Activated CD4-positive, alpha-beta T cell treated with anti-CD3 and anti-CD28 coated beads, Interleukin-2, amount 10 ng/mL, durations not matched to agents 7 days and 5 days (primary cell): ENCODE results near the gene HIC1. TPM values are rescaled to one million over a fixed set of nuclear protein-coding genes. Genes with fewer than 3 reads are reported as not detected.

Experiments used
- CTCF ChIA-PET: fragments of 350-600 bp; sonication (Branson Sonifier 250); formaldehyde crosslinking; loops from one replicate; lab custom pipeline; 2021; ENCODE audit warnings: antibody characterized with exemption; lab: Charles Lee
- POLR2A ChIA-PET: fragments of 350-600 bp; sonication (Branson Sonifier 250); formaldehyde crosslinking; loops from one replicate; lab custom pipeline; 2021; ENCODE audit warnings: antibody characterized with exemption; lab: Charles Lee
- DNase-seq: peaks from one replicate; pipeline ENCODE4 v3.0.0-alpha.2; 2020
- H3K27ac Mint-ChIP-seq: one replicate; pipeline ENCODE4 v1.8.0; 2021; ENCODE audit warnings: mild to moderate bottlenecking, moderate library complexity, mixed read lengths
- H3K27me3 Mint-ChIP-seq: one replicate; pipeline ENCODE4 v1.8.0; 2021; ENCODE audit warnings: mixed read lengths
- H3K36me3 Mint-ChIP-seq: one replicate; pipeline ENCODE4 v1.8.0; 2021; ENCODE audit warnings: low read depth, mixed read lengths
- H3K4me1 Mint-ChIP-seq: one replicate; pipeline ENCODE4 v1.8.0; 2021; ENCODE audit warnings: mixed read lengths
- H3K4me3 Mint-ChIP-seq: one replicate; pipeline ENCODE4 v1.8.0; 2021; ENCODE audit warnings: mild to moderate bottlenecking, moderate library complexity, mixed read lengths
- H3K9me3 Mint-ChIP-seq: one replicate; pipeline ENCODE4 v1.8.0; 2021; ENCODE audit warnings: mixed read lengths
- total RNA-seq, 2 experiments: library from RNA; stranded (reverse); gene quantifications; one replicate each; pipeline ENCODE4 v1.2.3, GENCODE V29; 2021

Gene HIC1
- total RNA-seq, 2 experiments from 2014 or later, result 29.0 to 31.0 TPM

- POLR2A ChIA-PET, result no interaction called here
- H3K27ac Mint-ChIP-seq, result no peak overlapping the region
- H3K27me3 Mint-ChIP-seq, result no peaks in the 10 kb centered on the region
- peaks cover 29% of the 10 kb centered on the region for H3K4me1 Mint-ChIP-seq
- H3K36me3 Mint-ChIP-seq, result peaks cover 57% of the 10 kb centered on the region
- CTCF ChIA-PET, result interaction anchor here (2.3 to 2.8 kb wide), 2 partner anchors 11 to 168 kb away, joined by 5 to 13 read pairs; no protein-coding TSS in a partner anchor
- H3K9me3 Mint-ChIP-seq, result no peaks in the 10 kb centered on the region
- DNase-seq, result no peak
- H3K4me3 Mint-ChIP-seq, result no peak overlapping the region
These were observed 22.1 kb downstream of the HIC1 start for GRCh38 chr17:2077040-2077439.

GRCh38 chr17:2081564-2081963, 26.7 kb downstream of the HIC1 start:
- no peak overlapping the region for H3K27ac Mint-ChIP-seq
- POLR2A ChIA-PET, result no interaction called here
- no peaks in the 10 kb centered on the region for H3K27me3 Mint-ChIP-seq
- no peak for DNase-seq
- peaks cover 55% of the 10 kb centered on the region for H3K36me3 Mint-ChIP-seq
- H3K4me1 Mint-ChIP-seq, result peaks cover 49% of the 10 kb centered on the region
- CTCF ChIA-PET, result interaction anchor here (0.7 to 4.4 kb wide), 10 partner anchors 8 to 172 kb away, joined by 3 to 20 read pairs (median 4); no protein-coding TSS in a partner anchor
- no peak overlapping the region for H3K4me3 Mint-ChIP-seq
- H3K9me3 Mint-ChIP-seq, result no peaks in the 10 kb centered on the region

DNA sequence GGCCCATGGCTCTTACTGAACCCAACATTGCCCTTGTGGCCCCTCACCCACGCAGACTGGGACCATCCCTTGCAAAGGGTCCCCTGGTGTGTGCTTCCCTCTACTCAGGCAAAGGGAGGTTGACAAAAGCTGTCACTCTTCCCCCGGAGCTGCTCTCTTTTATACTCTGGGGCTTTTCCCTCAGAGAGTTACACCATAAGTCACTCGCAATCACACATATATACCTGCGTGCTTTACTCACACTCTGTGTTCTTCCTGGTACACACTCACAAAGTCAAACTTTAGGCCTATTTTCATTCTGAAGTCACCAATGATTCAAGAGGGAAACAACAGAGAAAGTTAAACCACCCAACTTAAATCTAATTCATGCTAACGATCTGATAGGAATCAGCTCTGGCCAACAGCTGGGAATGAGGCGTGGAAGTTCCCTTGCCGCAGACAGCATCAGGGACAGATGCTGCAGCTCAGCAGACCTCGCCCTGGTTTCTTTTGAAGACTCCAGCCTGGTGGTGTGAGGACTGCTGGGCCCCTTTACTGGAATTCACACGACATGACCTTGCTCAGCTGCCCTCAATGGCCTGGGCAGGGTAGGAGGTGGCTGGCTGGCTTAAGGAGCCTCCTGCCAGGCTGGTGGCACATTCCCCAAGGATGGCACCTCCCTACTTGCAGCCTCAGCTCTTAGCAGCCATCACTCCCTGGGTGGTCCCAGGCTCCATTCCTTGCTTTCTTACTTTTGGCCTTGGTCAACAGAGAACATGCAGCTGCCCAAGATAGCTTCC, 27.3 kb downstream of the HIC1 start:
- peaks cover 58% of the 10 kb centered on the region for H3K36me3 Mint-ChIP-seq
- H3K27ac Mint-ChIP-seq, result no peak overlapping the region
- no peak overlapping the region for H3K4me3 Mint-ChIP-seq
- H3K9me3 Mint-ChIP-seq, result no peaks in the 10 kb centered on the region
- peaks cover 55% of the 10 kb centered on the region for H3K4me1 Mint-ChIP-seq
- CTCF ChIA-PET, result interaction anchor here (0.6 to 4.4 kb wide), 13 partner anchors 12 to 171 kb away, joined by 3 to 20 read pairs (median 4); partner anchors contain the start of gene HIC1
- H3K27me3 Mint-ChIP-seq, result no peaks in the 10 kb centered on the region
- no peak for DNase-seq
- POLR2A ChIA-PET, result no interaction called here

GRCh38 chr17:2083613-2084035, 28.7 kb downstream of the HIC1 start:
- ChIA-PET POLR2A (interaction anchor here (0.6 kb wide), 1 partner anchor 21 kb away, joined by 3 read pairs; no protein-coding TSS in a partner anchor), CTCF (interaction anchor here (0.7 to 4.4 kb wide), 7 partner anchors 13 to 198 kb away, joined by 3 to 20 read pairs (median 3); partner anchors contain the start of gene HIC1)
- no peaks in the 10 kb centered on the region for H3K27me3 Mint-ChIP-seq
- H3K36me3 Mint-ChIP-seq, result peaks cover 54% of the 10 kb centered on the region
- no peak overlapping the region for H3K27ac Mint-ChIP-seq
- no peaks in the 10 kb centered on the region for H3K9me3 Mint-ChIP-seq
- peaks cover 70% of the 10 kb centered on the region for H3K4me1 Mint-ChIP-seq
- no peak for DNase-seq
- no peak overlapping the region for H3K4me3 Mint-ChIP-seq

GRCh38 chr17:2084036-2084765, 29.3 kb downstream of the HIC1 start:
- H3K27me3 Mint-ChIP-seq, result no peaks in the 10 kb centered on the region
- POLR2A ChIA-PET, result interaction anchor here (0.6 kb wide), 1 partner anchor 22 kb away, joined by 3 read pairs; no protein-coding TSS in a partner anchor
- H3K9me3 Mint-ChIP-seq, result no peaks in the 10 kb centered on the region
- peaks cover 53% of the 10 kb centered on the region for H3K36me3 Mint-ChIP-seq
- CTCF ChIA-PET, result interaction anchor here (0.6 to 4.4 kb wide), 9 partner anchors 13 to 197 kb away, joined by 3 to 20 read pairs (median 3); partner anchors contain the start of gene HIC1
- DNase-seq, result no peak
- no peak overlapping the region for H3K4me3 Mint-ChIP-seq
- H3K4me1 Mint-ChIP-seq, result peaks cover 75% of the 10 kb centered on the region
- H3K27ac Mint-ChIP-seq, result no peak overlapping the region

- ChIA-PET POLR2A (no interaction called here), CTCF (interaction anchor here (0.6 to 4.4 kb wide), 9 partner anchors 10 to 160 kb away, joined by 3 to 20 read pairs (median 4); no protein-coding TSS in a partner anchor)
- H3K4me1 Mint-ChIP-seq, result peaks cover 83% of the 10 kb centered on the region
- DNase-seq, result no peak
- no peak overlapping the region for H3K27ac Mint-ChIP-seq
- no peaks in the 10 kb centered on the region for H3K9me3 Mint-ChIP-seq
- H3K36me3 Mint-ChIP-seq, result peaks cover 48% of the 10 kb centered on the region
- H3K27me3 Mint-ChIP-seq, result no peaks in the 10 kb centered on the region
- H3K4me3 Mint-ChIP-seq, result no peak overlapping the region
These were observed 30.1 kb downstream of the HIC1 start for GRCh38 chr17:2084766-2085647.

DNA sequence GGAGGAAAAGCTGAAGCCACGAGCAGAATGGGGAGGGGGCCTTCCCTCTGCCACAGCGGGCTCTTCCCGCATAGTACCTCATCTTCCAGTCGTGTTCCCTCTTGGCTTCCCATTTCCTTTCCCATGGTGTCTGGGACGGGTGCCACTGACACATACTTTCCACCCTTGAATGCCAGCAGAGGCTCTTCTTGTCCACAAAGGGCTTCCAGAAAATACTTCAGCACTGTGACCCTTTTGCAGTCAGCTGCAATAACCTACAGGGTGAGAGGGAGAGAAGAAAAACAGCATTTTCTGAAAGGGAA, 30.7 kb downstream of the HIC1 start:
- Mint-ChIP-seq H3K36me3 (peaks cover 48% of the 10 kb centered on the region), H3K4me1 (peaks cover 89% of the 10 kb centered on the region), H3K9me3 (no peaks in the 10 kb centered on the region), H3K4me3 (no peak overlapping the region), H3K27me3 (no peaks in the 10 kb centered on the region), H3K27ac (no peak overlapping the region)
- POLR2A ChIA-PET, result no interaction called here
- DNase-seq, result no peak
- CTCF ChIA-PET, result interaction anchor here (1.0 to 1.7 kb wide), 4 partner anchors 9 to 159 kb away, joined by 3 to 7 read pairs (median 4); no protein-coding TSS in a partner anchor

GRCh38 chr17:2086306-2086705, 31.4 kb downstream of the HIC1 start:
- POLR2A ChIA-PET, result interaction anchor here (0.5 kb wide), 1 partner anchor 958 kb away, joined by 3 read pairs; no protein-coding TSS in a partner anchor
- H3K36me3 Mint-ChIP-seq, result peaks cover 45% of the 10 kb centered on the region
- H3K27me3 Mint-ChIP-seq, result no peaks in the 10 kb centered on the region
- DNase-seq, result no peak
- peak overlapping the region; percentile 68 for H3K27ac Mint-ChIP-seq
- H3K4me1 Mint-ChIP-seq, result peaks cover 91% of the 10 kb centered on the region
- no peak overlapping the region for H3K4me3 Mint-ChIP-seq
- CTCF ChIA-PET, result interaction anchor here (0.5 to 3.0 kb wide), 8 partner anchors 9 to 159 kb away, joined by 3 to 14 read pairs (median 4); no protein-coding TSS in a partner anchor
- H3K9me3 Mint-ChIP-seq, result no peaks in the 10 kb centered on the region

DNA sequence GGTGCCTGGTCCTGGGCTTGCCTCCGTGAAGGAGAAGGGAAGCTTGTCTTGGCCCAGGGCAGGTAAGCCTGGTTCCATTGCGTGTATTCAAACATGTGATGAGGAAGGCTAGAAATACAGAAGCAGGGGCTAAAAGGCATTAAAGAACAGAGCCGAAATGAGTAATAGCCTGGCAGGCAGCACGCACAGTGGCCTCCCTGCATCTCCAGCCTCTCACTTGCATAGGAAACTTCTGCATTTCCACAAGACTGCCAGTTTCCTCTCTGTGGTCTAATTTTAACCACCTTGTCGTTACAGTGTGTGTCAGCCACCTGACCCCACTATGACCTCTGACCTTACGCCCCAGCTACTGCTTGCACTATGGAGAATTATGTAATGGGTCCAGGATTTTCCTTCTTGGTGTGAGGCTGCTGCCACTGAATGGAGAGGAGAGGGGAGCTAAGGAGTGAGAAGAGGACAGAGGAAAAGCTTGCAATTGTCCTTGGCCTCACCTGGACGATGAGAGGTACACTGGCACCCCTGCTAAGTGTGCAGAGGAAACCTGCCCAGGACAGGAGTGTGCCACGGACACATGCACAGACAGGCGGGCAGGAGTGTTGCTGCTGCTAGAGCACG, 32.8 kb downstream of the HIC1 start:
- H3K4me3 Mint-ChIP-seq, result peak overlapping the region; percentile 9

GRCh38 chr17:2089021-2089422, 34.1 kb downstream of the HIC1 start:
- H3K27me3 Mint-ChIP-seq, result no peaks in the 10 kb centered on the region
- peaks cover 85% of the 10 kb centered on the region for H3K4me1 Mint-ChIP-seq
- H3K27ac Mint-ChIP-seq, result peak overlapping the region; percentile 94
- H3K36me3 Mint-ChIP-seq, result peaks cover 41% of the 10 kb centered on the region
- ChIA-PET CTCF (interaction anchor here (0.9 to 3.9 kb wide), 9 partner anchors 8 to 156 kb away, joined by 3 to 24 read pairs (median 6); partner anchors contain the start of gene HIC1), POLR2A (interaction anchor here (0.6 to 0.9 kb wide), 2 partner anchors 20 to 31 kb away, joined by 3 to 4 read pairs; no protein-coding TSS in a partner anchor)
- peak overlapping the region; percentile 84 for H3K4me3 Mint-ChIP-seq
- DNase-seq, result no peak
- H3K9me3 Mint-ChIP-seq, result no peaks in the 10 kb centered on the region

More for the DNA sequence above, 32.8 kb downstream of the HIC1 start:
- H3K27ac Mint-ChIP-seq, result peak overlapping the region; percentile 61
- DNase-seq, result peak; percentile 73
- peaks cover 88% of the 10 kb centered on the region for H3K4me1 Mint-ChIP-seq
- H3K36me3 Mint-ChIP-seq, result peaks cover 41% of the 10 kb centered on the region
- H3K27me3 Mint-ChIP-seq, result no peaks in the 10 kb centered on the region
- ChIA-PET CTCF (interaction anchor here (0.6 to 3.0 kb wide), 10 partner anchors 12 to 295 kb away, joined by 3 to 14 read pairs (median 6); no protein-coding TSS in a partner anchor), POLR2A (interaction anchor here (0.8 kb wide), 1 partner anchor 33 kb away, joined by 4 read pairs; the partner anchor contains the start of gene HIC1)
- H3K9me3 Mint-ChIP-seq, result no peaks in the 10 kb centered on the region

GRCh38 chr17:2090210-2090641, 35.3 kb downstream of the HIC1 start:
- POLR2A ChIA-PET, result interaction anchor here (0.7 kb wide), 1 partner anchor 103 kb away, joined by 3 read pairs; no protein-coding TSS in a partner anchor

More at GRCh38 chr17:2090210-2090641, 35.3 kb downstream of the HIC1 start:
- CTCF ChIA-PET, result interaction anchor here (0.6 to 3.9 kb wide), 9 partner anchors 9 to 155 kb away, joined by 3 to 24 read pairs (median 6); partner anchors contain the start of gene HIC1
- peak; percentile 30 for DNase-seq
- Mint-ChIP-seq H3K4me3 (peak overlapping the region; percentile 84), H3K4me1 (peaks cover 77% of the 10 kb centered on the region), H3K27me3 (no peaks in the 10 kb centered on the region), H3K9me3 (no peaks in the 10 kb centered on the region), H3K36me3 (peaks cover 36% of the 10 kb centered on the region), H3K27ac (peak overlapping the region; percentile 94)
